BE2C (cell line): Measurements from ENCODE around the gene FBXO46.

ENCODE experiments used
- DNase-seq: peaks from one replicate; pipeline ENCODE4 v3.0.0-alpha.2; 2020
- H3K27me3 ChIP-seq: fragments of 250-450 bp; sonication (Bioruptor Pico); 2 replicates; pipeline ENCODE4 v1.5.1; 2020; ENCODE audit warnings: mild to moderate bottlenecking
- H3K36me3 ChIP-seq: fragments of 250-450 bp; sonication (Bioruptor Pico); 2 replicates; pipeline ENCODE4 v1.5.1; 2020; ENCODE audit warnings: mild to moderate bottlenecking
- H3K4me1 ChIP-seq: fragments of 250-450 bp; sonication (Bioruptor Pico); 2 replicates; pipeline ENCODE4 v1.5.1; 2020
- H3K4me3 ChIP-seq: 2 replicates; pipeline ENCODE4 v1.5.1; 2011; ENCODE audit warnings: low read depth, low read length
- H3K9me3 ChIP-seq: fragments of 250-450 bp; sonication (Bioruptor Pico); 2 replicates; pipeline ENCODE4 v1.5.1; 2020
- CTCF ChIP-seq: IDR thresholded peaks from 2 replicates; pipeline ENCODE4 v1.5.1; 2012; ENCODE audit warnings: mild to moderate bottlenecking, low read depth, low read length

FBXO46 gene

GRCh38 chr19:45774765-45775164, 44.1 kb upstream of the FBXO46 start:
- peaks cover 9% of the 10 kb centered on the region for H3K4me1 ChIP-seq
- no peaks in the 10 kb centered on the region for H3K9me3 ChIP-seq
- no peak overlapping the region for H3K4me3 ChIP-seq
- peaks cover 13% of the 10 kb centered on the region for H3K36me3 ChIP-seq
- DNase-seq: no peak
- TF ChIP-seq CTCF: no peak
- no peaks in the 10 kb centered on the region for H3K27me3 ChIP-seq

- no peaks in the 10 kb centered on the region for H3K9me3 ChIP-seq
- H3K4me3 ChIP-seq: no peak overlapping the region
- H3K36me3 ChIP-seq: peaks cover 13% of the 10 kb centered on the region
- peaks cover 8% of the 10 kb centered on the region for H3K4me1 ChIP-seq
- peaks cover under 1% of the 10 kb centered on the region for H3K27me3 ChIP-seq
- no peak for TF ChIP-seq CTCF
- no peak for DNase-seq
These were observed 42.7 kb upstream of the FBXO46 start for GRCh38 chr19:45773384-45773783.

GRCh38 chr19:45772912-45773311, 42.2 kb upstream of the FBXO46 start:
- Histone ChIP-seq H3K36me3 (peaks cover 8% of the 10 kb centered on the region), H3K9me3 (no peaks in the 10 kb centered on the region), H3K4me3 (no peak overlapping the region), H3K27me3 (peaks cover 5% of the 10 kb centered on the region), H3K4me1 (peaks cover 8% of the 10 kb centered on the region)
- TF ChIP-seq CTCF: no peak
- no peak for DNase-seq

GRCh38 chr19:45772130-45772840, 41.6 kb upstream of the FBXO46 start:
- no peak for TF ChIP-seq CTCF
- Histone ChIP-seq H3K4me1 (peaks cover 8% of the 10 kb centered on the region), H3K36me3 (peaks cover 4% of the 10 kb centered on the region), H3K4me3 (no peak overlapping the region), H3K9me3 (no peaks in the 10 kb centered on the region), H3K27me3 (peaks cover 11% of the 10 kb centered on the region)
- no peak for DNase-seq

GRCh38 chr19:45771311-45771933, 40.7 kb upstream of the FBXO46 start:
- Histone ChIP-seq H3K27me3 (peaks cover 20% of the 10 kb centered on the region), H3K4me1 (peaks cover 8% of the 10 kb centered on the region), H3K36me3 (no peaks in the 10 kb centered on the region), H3K9me3 (no peaks in the 10 kb centered on the region), H3K4me3 (no peak overlapping the region; the same call in 1 of the 2 replicates)
- DNase-seq: no peak
- no peak for TF ChIP-seq CTCF
